RPMI8226 (cell line): ENCODE data around the gene PODNL1.

ENCODE experiments used
- DNase-seq: peaks from one replicate; pipeline ENCODE4 v3.0.0-alpha.2; 2015

The PODNL1 gene

GRCh38 chr19:13887517-13887916 lies 50.7 kb downstream of the PODNL1 start:
- no peak for DNase-seq

GRCh38 chr19:13887018-13887436 lies 51.2 kb downstream of the PODNL1 start:
- DNase-seq: no peak

- no peak for DNase-seq
Measured at GRCh38 chr19:13885826-13886365, 52.3 kb downstream of the PODNL1 start.

GRCh38 chr19:13884726-13885591 lies 53.3 kb downstream of the PODNL1 start:
- DNase-seq: peak; percentile 71

- DNase-seq: no peak
Measured at GRCh38 chr19:13883516-13884064, 54.6 kb downstream of the PODNL1 start.

GRCh38 chr19:13882836-13883235 lies 55.4 kb downstream of the PODNL1 start:
- DNase-seq: no peak

- DNase-seq: no peak
Measured at GRCh38 chr19:13882419-13882795, 55.8 kb downstream of the PODNL1 start.

- DNase-seq: no peak
Measured at GRCh38 chr19:13881692-13882418, 56.4 kb downstream of the PODNL1 start.

GRCh38 chr19:13881251-13881691 lies 56.9 kb downstream of the PODNL1 start:
- DNase-seq: peak; percentile 53
